Upper lobe of left lung (tissue), 4 donors: ENCODE data around the gene PEA15.

Experiments used
- CTCF ChIP-seq, 6 experiments: fragments of 450-650 bp in 4 of 6; fragments of 200-600 bp in 2 of 6; sonication (generic) in 2 of 6; IDR thresholded peaks; one replicate each; pipeline ENCODE4 v1.5.1; 2016 to 2019; ENCODE audit warnings: antibody characterized with exemption in 6 of 6
- EP300 ChIP-seq, 4 donors: sonication (generic); formaldehyde crosslinking; IDR thresholded peaks; one replicate each; pipeline ENCODE4 v1.5.1; 2017; ENCODE audit warnings: antibody characterized with exemption in 4 of 4, control low read depth in 2 of 4
- POLR2A ChIP-seq, 4 donors: fragments of 450-650 bp; IDR thresholded peaks; one replicate each; pipeline ENCODE4 v1.5.1; 2016 to 2017; ENCODE audit warnings: antibody characterized with exemption in 4 of 4, mild to moderate bottlenecking in 2 of 4
- POLR2AphosphoS5 ChIP-seq, 2 donors: sonication (generic); formaldehyde crosslinking; IDR thresholded peaks; one replicate each; pipeline ENCODE4 v1.5.1; 2017; ENCODE audit warnings: antibody characterized with exemption in 2 of 2

- TF ChIP-seq CTCF (IDR thresholded peaks at IDR 0.05) = no peak
- no peak for TF ChIP-seq POLR2AphosphoS5 (IDR thresholded peaks at IDR 0.05)
- no peak for TF ChIP-seq EP300 (IDR thresholded peaks at IDR 0.05)
- no peak for TF ChIP-seq POLR2A (IDR thresholded peaks at IDR 0.05)
These were observed 46.6 kb upstream of the PEA15 start for GRCh38 chr1:160158534-160158933.
